IPS-20b (cell line): ENCODE results near the gene INPP5A.
A peak's percentile ranks its signal among the peaks of the same experiment; 100 is the strongest.
"Not testable (repeated sequence)": the region's sequence is repeated elsewhere in the genome, so short reads cannot be mapped to it uniquely, and the experiment has no call there.

Experiments
- H3K27ac ChIP-seq: one replicate; pipeline ENCODE4 v1.5.1; 2013; ENCODE audit warnings: low read length
- H3K27me3 ChIP-seq: 2 replicates; pipeline ENCODE4 v1.6.1; 2013; ENCODE audit warnings: mild to moderate bottlenecking, low read length, inconsistent platforms; ENCODE audit not compliant: insufficient read depth
- H3K36me3 ChIP-seq: 2 replicates; pipeline ENCODE4 v1.6.1; 2013; ENCODE audit warnings: low read depth, mild to moderate bottlenecking, inconsistent platforms, low read length, moderate library complexity; ENCODE audit not compliant: insufficient read depth
- H3K4me1 ChIP-seq: 2 replicates; pipeline ENCODE4 v1.6.1; 2013; ENCODE audit warnings: mild to moderate bottlenecking, control low read depth, inconsistent platforms, low read length, moderate library complexity; ENCODE audit not compliant: insufficient read depth
- H3K4me3 ChIP-seq: 2 replicates; pipeline ENCODE4 v1.5.1; 2013; ENCODE audit warnings: mild to moderate bottlenecking, low read length, inconsistent platforms
- H3K9ac ChIP-seq: 2 replicates; pipeline ENCODE4 v1.6.1; 2013; ENCODE audit warnings: low read depth, mild to moderate bottlenecking, inconsistent platforms, low read length, moderate library complexity
- H3K9me3 ChIP-seq: 2 replicates; pipeline ENCODE4 v1.6.1; 2013; ENCODE audit warnings: mild to moderate bottlenecking, low read depth, low read length, inconsistent platforms; ENCODE audit not compliant: insufficient read depth

The INPP5A gene

GRCh38 chr10:132537684-132538001, at the start of gene INPP5A:
TSS of gene INPP5A (plus strand) at chr10:132537787. CDS start at chr10:132538097, 310 bp downstream.
- peaks cover 35% of the 10 kb centered on the region for H3K27me3 ChIP-seq
- peaks cover 37% of the 10 kb centered on the region for H3K4me1 ChIP-seq
- H3K36me3 ChIP-seq: no peaks in the 10 kb centered on the region
- no peaks in the 10 kb centered on the region for H3K9me3 ChIP-seq
- H3K9ac ChIP-seq: peak within 1 kb of the TSS; percentile 67; the same call in 1 of the 2 replicates
- H3K4me3 ChIP-seq: peak within 1 kb of the TSS; percentile 81
- H3K27ac ChIP-seq: no peak within 1 kb of the TSS

- no peak overlapping the region for H3K9ac ChIP-seq
- H3K36me3 ChIP-seq: no peaks in the 10 kb centered on the region
- no peak overlapping the region for H3K27ac ChIP-seq
- no peaks in the 10 kb centered on the region for H3K9me3 ChIP-seq
- no peak overlapping the region for H3K4me3 ChIP-seq
- H3K4me1 ChIP-seq: no peaks in the 10 kb centered on the region
- no peaks in the 10 kb centered on the region for H3K27me3 ChIP-seq
Measured at GRCh38 chr10:132488231-132488821, 49.3 kb upstream of the INPP5A start.

- H3K4me3 ChIP-seq: no peak overlapping the region
- no peaks in the 10 kb centered on the region for H3K27me3 ChIP-seq
- no peak overlapping the region for H3K9ac ChIP-seq
- no peaks in the 10 kb centered on the region for H3K4me1 ChIP-seq
- H3K9me3 ChIP-seq: no peaks in the 10 kb centered on the region
- H3K27ac ChIP-seq: no peak overlapping the region
- H3K36me3 ChIP-seq: no peaks in the 10 kb centered on the region
Measured at GRCh38 chr10:132489053-132489703, 48.4 kb upstream of the INPP5A start.

- H3K36me3 ChIP-seq: no peaks in the 10 kb centered on the region
- H3K4me3 ChIP-seq: no peak overlapping the region
- no peaks in the 10 kb centered on the region for H3K4me1 ChIP-seq
- H3K9me3 ChIP-seq: no peaks in the 10 kb centered on the region
- no peaks in the 10 kb centered on the region for H3K27me3 ChIP-seq
- no peak overlapping the region for H3K9ac ChIP-seq
- H3K27ac ChIP-seq: no peak overlapping the region
Measured at GRCh38 chr10:132489704-132490534, 47.7 kb upstream of the INPP5A start.

- H3K4me1 ChIP-seq, H3K4me3 ChIP-seq, H3K36me3 ChIP-seq, H3K27ac ChIP-seq, H3K9ac ChIP-seq, H3K9me3 ChIP-seq, H3K27me3 ChIP-seq: not testable (repeated sequence)
Measured at GRCh38 chr10:132491534-132491933, 46.1 kb upstream of the INPP5A start.

GRCh38 chr10:132492323-132493025, 45.1 kb upstream of the INPP5A start:
- Histone ChIP-seq H3K36me3 (no peaks in the 10 kb centered on the region), H3K9me3 (no peaks in the 10 kb centered on the region), H3K4me1 (no peaks in the 10 kb centered on the region), H3K27me3 (no peaks in the 10 kb centered on the region), H3K9ac (no peak overlapping the region), H3K4me3 (no peak overlapping the region), H3K27ac (no peak overlapping the region)

GRCh38 chr10:132493246-132493755, 44.3 kb upstream of the INPP5A start:
- Histone ChIP-seq H3K9ac (no peak overlapping the region), H3K9me3 (no peaks in the 10 kb centered on the region), H3K4me1 (no peaks in the 10 kb centered on the region), H3K27ac (no peak overlapping the region), H3K27me3 (no peaks in the 10 kb centered on the region), H3K36me3 (no peaks in the 10 kb centered on the region), H3K4me3 (no peak overlapping the region)

GRCh38 chr10:132493756-132494290, 43.8 kb upstream of the INPP5A start:
- H3K27me3 ChIP-seq: no peaks in the 10 kb centered on the region
- no peak overlapping the region for H3K9ac ChIP-seq
- no peak overlapping the region for H3K27ac ChIP-seq
- no peaks in the 10 kb centered on the region for H3K36me3 ChIP-seq
- H3K9me3 ChIP-seq: no peaks in the 10 kb centered on the region
- no peaks in the 10 kb centered on the region for H3K4me1 ChIP-seq
- H3K4me3 ChIP-seq: no peak overlapping the region

GRCh38 chr10:132494866-132495630, 42.5 kb upstream of the INPP5A start:
- Histone ChIP-seq H3K36me3 (no peaks in the 10 kb centered on the region), H3K27me3 (no peaks in the 10 kb centered on the region), H3K27ac (no peak overlapping the region), H3K9ac (no peak overlapping the region), H3K4me1 (no peaks in the 10 kb centered on the region), H3K4me3 (no peak overlapping the region), H3K9me3 (no peaks in the 10 kb centered on the region)

GRCh38 chr10:132496360-132497062, 41.1 kb upstream of the INPP5A start:
- Histone ChIP-seq H3K36me3 (no peaks in the 10 kb centered on the region), H3K27me3 (no peaks in the 10 kb centered on the region), H3K4me1 (no peaks in the 10 kb centered on the region), H3K9me3 (no peaks in the 10 kb centered on the region), H3K4me3 (no peak overlapping the region), H3K27ac (no peak overlapping the region), H3K9ac (no peak overlapping the region)
